Skeletal muscle tissue (tissue), 4 donors: ENCODE measurements around the gene GH2. TPM values are rescaled to one million over a fixed set of nuclear protein-coding genes. Genes with fewer than 3 reads are reported as not detected.

ENCODE experiments used
- H3K27ac ChIP-seq: one replicate; pipeline ENCODE4 v1.7.0; 2013; ENCODE audit warnings: mild to moderate bottlenecking, low read depth, low read length, inconsistent platforms
- H3K27me3 ChIP-seq, 3 donors: one replicate each; pipeline ENCODE4 v1.7.0; 2013; ENCODE audit warnings: low read length in 3 of 3; ENCODE audit not compliant: control insufficient read depth in 3 of 3, insufficient read depth in 3 of 3
- H3K36me3 ChIP-seq, 3 donors: one replicate each; pipeline ENCODE4 v1.7.0; 2013; ENCODE audit warnings: low read length in 3 of 3; ENCODE audit not compliant: control insufficient read depth in 3 of 3, insufficient read depth in 3 of 3
- H3K4me1 ChIP-seq, 3 donors: one replicate each; pipeline ENCODE4 v1.7.0; 2013; ENCODE audit warnings: low read length in 3 of 3, mild to moderate bottlenecking in 3 of 3; ENCODE audit not compliant: control insufficient read depth in 3 of 3, insufficient read depth in 3 of 3
- H3K4me3 ChIP-seq, 3 donors: one replicate each; pipeline ENCODE4 v1.7.0; 2013; ENCODE audit warnings: low read length in 3 of 3
- H3K9ac ChIP-seq, 3 donors: one replicate each; pipeline ENCODE4 v1.7.0; 2013; ENCODE audit warnings: low read length in 3 of 3, mild to moderate bottlenecking in 3 of 3, moderate library complexity in 2 of 3, low read depth in 1 of 3
- H3K9me3 ChIP-seq, 3 donors: one replicate each; pipeline ENCODE4 v1.7.0; 2013; ENCODE audit warnings: low read length in 3 of 3; ENCODE audit not compliant: control insufficient read depth in 3 of 3
- total RNA-seq: library from RNA; depleted of rRNA; stranded (reverse); fragments of >200 nt; gene quantifications from one replicate; pipeline ENCODE4 v1.2.3, GENCODE V29; 2014
- donor health status: Osteomylitis.

Gene GH2
- total RNA-seq, 1 donor from 2014 or later = not detected

GRCh38 chr17:63834431-63835166 is 47.1 kb downstream of the GH2 start:
- no peak overlapping the region for H3K4me3 ChIP-seq
- H3K27me3 ChIP-seq = no peaks in the 10 kb centered on the region
- peaks cover 69 to 72% (median 72%) of the 10 kb centered on the region in 3 donors for H3K36me3 ChIP-seq
- no peaks in the 10 kb centered on the region for H3K9me3 ChIP-seq
- peaks cover 25 to 50% (median 40%) of the 10 kb centered on the region in 3 donors for H3K4me1 ChIP-seq
- no peak overlapping the region for H3K9ac ChIP-seq
- H3K27ac ChIP-seq = no peak overlapping the region

DNA sequence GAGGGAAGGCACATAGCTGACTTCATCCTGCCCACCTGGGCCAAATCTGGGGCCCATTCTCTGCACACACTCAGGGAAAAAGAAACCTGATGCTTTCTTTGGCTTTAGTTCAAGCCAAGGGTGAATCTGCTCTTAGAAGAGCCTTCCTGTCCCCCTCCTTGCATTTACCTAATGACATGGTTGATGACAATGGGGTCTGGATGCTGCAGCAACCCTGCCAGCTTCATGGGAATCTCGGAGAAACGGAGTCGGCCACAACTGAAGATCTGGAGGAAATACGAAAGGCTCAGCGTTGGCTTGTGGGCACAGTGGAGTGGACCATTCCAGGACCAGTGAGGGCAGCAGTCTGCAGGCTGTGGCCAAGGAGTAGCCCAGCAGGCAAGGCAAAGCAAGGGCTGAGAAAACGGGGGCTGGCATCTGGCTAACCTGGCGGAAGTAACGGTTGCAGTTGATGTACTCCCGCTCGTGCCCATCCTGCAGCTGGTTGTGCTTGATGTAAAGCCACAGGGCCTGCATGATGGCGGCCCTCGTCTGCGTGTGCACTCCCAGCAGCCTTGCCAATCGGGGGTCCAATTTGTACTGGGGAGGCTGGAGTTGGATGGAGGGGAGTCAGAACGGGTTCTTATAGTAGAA is 47.9 kb downstream of the GH2 start:
- H3K36me3 ChIP-seq = peaks cover 75 to 80% (median 78%) of the 10 kb centered on the region in 3 donors
- H3K4me3 ChIP-seq = no peak overlapping the region
- no peaks in the 10 kb centered on the region for H3K9me3 ChIP-seq
- H3K27me3 ChIP-seq = no peaks in the 10 kb centered on the region
- H3K27ac ChIP-seq = no peak overlapping the region
- peaks cover 22 to 50% (median 37%) of the 10 kb centered on the region in 3 donors for H3K4me1 ChIP-seq
- H3K9ac ChIP-seq = peak overlapping the region in 1 of 3 donors; percentile 45

- H3K27ac ChIP-seq = no peak overlapping the region
- peaks cover 75 to 85% (median 78%) of the 10 kb centered on the region in 3 donors for H3K36me3 ChIP-seq
- no peak overlapping the region for H3K4me3 ChIP-seq
- peaks cover 23 to 50% (median 37%) of the 10 kb centered on the region in 3 donors for H3K4me1 ChIP-seq
- no peaks in the 10 kb centered on the region for H3K27me3 ChIP-seq
- peak overlapping the region in 2 of 3 donors; percentile 44 to 45 for H3K9ac ChIP-seq
- no peaks in the 10 kb centered on the region for H3K9me3 ChIP-seq
Measured at GRCh38 chr17:63833026-63833740, 48.6 kb downstream of the GH2 start.

- H3K4me1 ChIP-seq = peaks cover 19 to 50% (median 34%) of the 10 kb centered on the region in 3 donors
- H3K27me3 ChIP-seq = no peaks in the 10 kb centered on the region
- H3K4me3 ChIP-seq = no peak overlapping the region
- no peaks in the 10 kb centered on the region for H3K9me3 ChIP-seq
- H3K27ac ChIP-seq = no peak overlapping the region
- H3K36me3 ChIP-seq = peaks cover 75 to 85% (median 78%) of the 10 kb centered on the region in 3 donors
- no peak overlapping the region for H3K9ac ChIP-seq
Measured at GRCh38 chr17:63832455-63832854, 49.3 kb downstream of the GH2 start.

GRCh38 chr17:63832014-63832413 is 49.7 kb downstream of the GH2 start:
- H3K27me3 ChIP-seq = no peaks in the 10 kb centered on the region
- no peak overlapping the region for H3K27ac ChIP-seq
- peaks cover 18 to 48% (median 30%) of the 10 kb centered on the region in 3 donors for H3K4me1 ChIP-seq

GRCh38 chr17:63831505-63831904 is 50.2 kb downstream of the GH2 start:
- H3K36me3 ChIP-seq = peaks cover 68 to 78% (median 72%) of the 10 kb centered on the region in 3 donors
- H3K4me3 ChIP-seq = no peak overlapping the region
- H3K27me3 ChIP-seq = no peaks in the 10 kb centered on the region
- no peak overlapping the region for H3K27ac ChIP-seq
- H3K9me3 ChIP-seq = no peaks in the 10 kb centered on the region
- H3K9ac ChIP-seq = no peak overlapping the region
- peaks cover 19 to 46% (median 25%) of the 10 kb centered on the region in 3 donors for H3K4me1 ChIP-seq

More at GRCh38 chr17:63832014-63832413, 49.7 kb downstream of the GH2 start:
- Histone ChIP-seq H3K9ac (no peak overlapping the region), H3K36me3 (peaks cover 72 to 83% (median 77%) of the 10 kb centered on the region in 3 donors), H3K4me3 (no peak overlapping the region), H3K9me3 (no peaks in the 10 kb centered on the region)

GRCh38 chr17:63830904-63831491 is 50.7 kb downstream of the GH2 start:
- H3K9ac ChIP-seq = no peak overlapping the region
- no peak overlapping the region for H3K27ac ChIP-seq
- peaks cover 24 to 51% (median 30%) of the 10 kb centered on the region in 3 donors for H3K4me1 ChIP-seq
- H3K36me3 ChIP-seq = peaks cover 68 to 76% (median 69%) of the 10 kb centered on the region in 3 donors
- H3K27me3 ChIP-seq = no peaks in the 10 kb centered on the region
- no peak overlapping the region for H3K4me3 ChIP-seq
- no peaks in the 10 kb centered on the region for H3K9me3 ChIP-seq

DNA sequence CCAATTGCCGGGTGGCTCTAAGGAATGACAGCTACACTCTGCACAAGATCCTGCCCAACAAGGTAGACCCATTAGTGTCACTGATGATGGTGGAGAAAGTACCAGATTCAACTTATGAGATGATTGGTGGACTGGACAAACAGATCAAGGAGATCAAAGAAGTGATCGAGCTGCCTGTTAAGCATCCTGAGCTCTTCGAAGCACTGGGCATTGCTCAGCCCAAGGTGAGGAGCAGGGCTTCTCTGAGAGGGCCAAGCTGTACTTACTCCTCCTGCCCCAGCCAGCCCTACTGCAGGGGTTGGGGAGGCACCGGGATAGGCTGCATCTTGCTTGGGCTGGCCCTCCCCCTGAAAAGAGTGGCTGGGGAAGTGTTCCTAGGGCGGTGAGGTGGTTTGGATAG is 51.5 kb downstream of the GH2 start:
- Histone ChIP-seq H3K27me3 (no peaks in the 10 kb centered on the region), H3K9ac (no peak overlapping the region), H3K9me3 (no peaks in the 10 kb centered on the region), H3K36me3 (peaks cover 67 to 77% (median 69%) of the 10 kb centered on the region in 3 donors), H3K4me1 (peaks cover 27 to 54% (median 33%) of the 10 kb centered on the region in 3 donors), H3K4me3 (no peak overlapping the region), H3K27ac (no peak overlapping the region)
